Measurements from ENCODE around the gene CYP24A1.

Gene CYP24A1

GRCh38 chr20:54111460-54111859 lies 62.3 kb downstream of the CYP24A1 start:
- DNase-seq (ENCODE audit: low spot score): no peak

GRCh38 chr20:54110457-54110856 lies 63.3 kb downstream of the CYP24A1 start:
- no peak for DNase-seq (ENCODE audit: low spot score)

GRCh38 chr20:54110041-54110440 lies 63.7 kb downstream of the CYP24A1 start:
- no peak for DNase-seq (ENCODE audit: low spot score)

GRCh38 chr20:54108817-54109216 lies 65.0 kb downstream of the CYP24A1 start:
- no peak for DNase-seq (ENCODE audit: low spot score)

GRCh38 chr20:54108326-54108642 lies 65.5 kb downstream of the CYP24A1 start:
- no peak for DNase-seq (ENCODE audit: low spot score)

GRCh38 chr20:54107600-54108325 lies 66.0 kb downstream of the CYP24A1 start:
- DNase-seq (ENCODE audit: low spot score): no peak

- DNase-seq (ENCODE audit: low spot score): no peak
Measured at GRCh38 chr20:54107181-54107580, 66.6 kb downstream of the CYP24A1 start.

GRCh38 chr20:54106162-54106561 lies 67.6 kb downstream of the CYP24A1 start:
- no peak for DNase-seq (ENCODE audit: low spot score)

GRCh38 chr20:54105653-54106052 lies 68.1 kb downstream of the CYP24A1 start:
- DNase-seq (ENCODE audit: low spot score): no peak

- DNase-seq (ENCODE audit: low spot score): no peak
Measured at GRCh38 chr20:54104781-54105180, 69.0 kb downstream of the CYP24A1 start.

GRCh38 chr20:54103762-54104600 lies 69.8 kb downstream of the CYP24A1 start:
- DNase-seq (ENCODE audit: low spot score): no peak

Measured in iPS-NIHi11 (cell line).